Heart left ventricle (tissue), 16 donors: ENCODE results near the gene MMP12. TPM values are rescaled to one million over a fixed set of nuclear protein-coding genes. Genes with fewer than 3 reads are reported as not detected.

Experiments used
- ATAC-seq, 4 donors: fragments of 200-7000 bp; cut with Tn5 transposase; one replicate each; pipeline ENCODE4 v1.9.1; 2020 to 2022; ENCODE audit warnings: moderate library complexity in 4 of 4, mild to moderate bottlenecking in 3 of 4, moderate number of reproducible peaks in 1 of 4
- DNase-seq, 5 donors: peaks; one replicate each; pipeline ENCODE4 v3.0.0-alpha.2; 2020
- H3K27ac ChIP-seq, 12 donors: fragments of 200-600 bp; sonication (generic) in 4 of 12; one replicate each; pipeline versions ENCODE4 v1.5.0 to v1.8.0; 2016 to 2022; ENCODE audit warnings: mild to moderate bottlenecking in 2 of 12
- H3K27me3 ChIP-seq, 9 donors: fragments of 200-600 bp; sonication (generic) in 2 of 9; one replicate each; pipeline versions ENCODE4 v1.5.1 to v1.8.0; 2016 to 2022; ENCODE audit warnings: mild to moderate bottlenecking in 3 of 9
- H3K36me3 ChIP-seq, 9 donors: fragments of 200-600 bp; sonication (generic) in 2 of 9; one replicate each; pipeline versions ENCODE4 v1.5.0 to v1.8.0; 2018 to 2022; ENCODE audit warnings: mild to moderate bottlenecking in 2 of 9
- H3K4me1 ChIP-seq, 12 donors: fragments of 200-600 bp; sonication (generic) in 4 of 12; one replicate each; pipeline versions ENCODE4 v1.5.0 to v1.8.0; 2016 to 2022; ENCODE audit warnings: mild to moderate bottlenecking in 3 of 12
- H3K4me3 ChIP-seq, 12 donors: fragments of 200-600 bp; sonication (generic) in 4 of 12; one replicate each; pipeline versions ENCODE4 v1.5.0 to v1.8.0; 2017 to 2022; ENCODE audit warnings: mild to moderate bottlenecking in 9 of 12, moderate library complexity in 4 of 12
- H3K9me3 ChIP-seq, 12 donors: fragments of 200-600 bp; sonication (generic) in 4 of 12; one replicate each; pipeline versions ENCODE4 v1.5.0 to v1.8.0; 2016 to 2022; ENCODE audit warnings: mild to moderate bottlenecking in 1 of 12
- CTCF ChIP-seq, 12 donors: fragments of 200-600 bp; sonication (generic) in 4 of 12; IDR thresholded peaks; one replicate each; pipeline versions ENCODE4 v1.5.0 to v1.8.0; 2018 to 2022; ENCODE audit warnings: antibody characterized with exemption in 12 of 12, mild to moderate bottlenecking in 5 of 12
- POLR2A ChIP-seq, 2 donors: fragments of 450-650 bp; IDR thresholded peaks; one replicate each; pipeline ENCODE4 v1.6.1; 2017; ENCODE audit warnings: antibody characterized with exemption in 2 of 2, mild to moderate bottlenecking in 2 of 2, moderate library complexity in 2 of 2
- WGBS, 4 donors: extraction: QIAGEN DNeasy Blood & Tissue Kit in 2 of 4; methylation state at CpG; one replicate each; pipeline versions ENCODE4 v1.1.5 to v1.1.7; 2013 to 2018; 5-methylcytosine and 5-hydroxymethylcytosine counted together
- intact Hi-C, 10 donors: fragments of 100-400 bp; cut with DNase I; formaldehyde crosslinking; loops; one replicate each; pipeline versions ENCODE4 v1.11.1 to v1.14.2; 2022
- polyA plus RNA-seq, 2 donors: library from polyadenylated mRNA; stranded (reverse); fragments of 200-250 nt; gene quantifications; one replicate each; pipeline ENCODE4 v1.2.3, GENCODE V29; 2013
- total RNA-seq, 9 donors: library from RNA; depleted of rRNA in 2 of 9; stranded (reverse); fragments of >200 nt in 2 of 9; fragmentation: NEBNext Ultra II Directional in 3 of 9; extraction: Animal tissue kit (Norgen Biotek cat#: 25700) in 3 of 9; gene quantifications; one replicate each; pipeline versions ENCODE4 v1.1.0 to v1.2.4, GENCODE V29; 2016 to 2023
- donor health status: ischemic (EF 13 %, LVEDD 7.1; RV severe dilation, severe dysfunction).
- donor health status: healthy with polysubstance abuse.
- donor health status: DM: no; HTN: yes; CAD: no.
- donor health status: DM: no; HTN: no; CAD: no.
- donor health status: ischemic (EF 25% LVEDD 6.9; RV normal size, moderate dysfunction).
- donor health status: ischemic (EF 25% LVEDD 5.7; RV mildly dilated, moderate dysfunction).
- donor health status: healthy.
- donor health status: DM: yes; HTN: yes; CAD: no.
- donor health status: ischemic (EF 35%, LVEDD 5.7; RV mildly dilated, moderate dysfunction).
- donor health status: nonischemic (EF 11% LVEDD 7.7; RV severe dilation, severe dysfunction).
- donor health status: DM: yes; HTN: yes; CAD: no.
- donor health status: PGD.
- donor health status: ischemic (EF 29% LVEDD 5.4; RV normal size, mild dysfunction).
- donor health status: nonischemic (EF 23%, LVEDD 6.1; RV moderate dilation, normal function).

Gene MMP12
- total and polyA plus RNA-seq, 11 donors: 0.16 to 0.21 TPM; not detected in 9

- intact Hi-C loops: no loop called here
- Histone ChIP-seq H3K36me3 (no peaks in the 10 kb centered on the region), H3K9me3 (no peaks in the 10 kb centered on the region), H3K4me1 (no peaks in the 10 kb centered on the region), H3K27me3 (peaks cover 0 to 23% (median 7%) of the 10 kb centered on the region in 9 donors), H3K27ac (no peak overlapping the region), H3K4me3 (no peak overlapping the region)
- no peak for TF ChIP-seq POLR2A (IDR thresholded peaks at IDR 0.05)
- no peak for TF ChIP-seq CTCF (IDR thresholded peaks at IDR 0.05)
- ATAC-seq (no peak), DNase-seq (no peak)
- WGBS, 4 donors: 89 to 92% (median 91%) methylated on average over 2 of the region's 2 CpGs
Measured at GRCh38 chr11:102833731-102834130, 41.1 kb downstream of the MMP12 start.

DNA sequence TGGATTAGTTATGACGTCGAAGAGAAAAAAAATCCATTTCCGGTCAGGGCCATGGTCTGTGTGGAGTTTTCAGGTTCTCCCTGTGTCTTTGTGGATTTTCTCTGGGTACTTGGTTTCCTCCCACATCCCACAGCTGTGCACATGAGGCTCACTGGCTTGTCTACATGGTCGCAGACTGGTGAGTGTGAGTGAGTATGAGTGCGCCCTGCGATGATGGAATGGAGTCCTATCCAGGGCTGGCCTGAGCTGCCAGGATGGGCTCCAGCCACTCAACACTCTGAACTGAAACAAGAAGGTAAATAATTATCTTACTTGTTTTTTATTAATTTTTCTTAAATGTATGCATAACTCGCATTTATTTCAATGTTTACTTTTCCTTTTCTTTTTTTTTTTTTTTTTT, 42.2 kb downstream of the MMP12 start:
- no peak overlapping the region for H3K4me3 ChIP-seq
- H3K27me3 ChIP-seq: peaks cover 0 to 23% (median 7%) of the 10 kb centered on the region in 9 donors
- H3K27ac ChIP-seq: no peak overlapping the region
- no peaks in the 10 kb centered on the region for H3K9me3 ChIP-seq
- 93 to 96% (median 94%) methylated on average over 7 of the region's 7 CpGs for WGBS, 4 donors
- no peaks in the 10 kb centered on the region for H3K4me1 ChIP-seq
- ATAC-seq (no peak), DNase-seq (no peak)
- intact Hi-C loops: no loop called here
- no peak for TF ChIP-seq CTCF (IDR thresholded peaks at IDR 0.05)
- TF ChIP-seq POLR2A (IDR thresholded peaks at IDR 0.05): no peak
- H3K36me3 ChIP-seq: no peaks in the 10 kb centered on the region

GRCh38 chr11:102831489-102832440, 43.0 kb downstream of the MMP12 start:
- peak in 1 of 5 donors; percentile 22 for DNase-seq
- TF ChIP-seq CTCF (IDR thresholded peaks at IDR 0.05) (peak in 8 of 12 donors; percentile 12 to 34 (median 19)), POLR2A (IDR thresholded peaks at IDR 0.05) (no peak)
- Histone ChIP-seq H3K27ac (peak overlapping the region in 1 of 12 donors; percentile 11), H3K9me3 (no peaks in the 10 kb centered on the region), H3K36me3 (no peaks in the 10 kb centered on the region), H3K27me3 (peaks cover 0 to 23% (median 7%) of the 10 kb centered on the region in 9 donors), H3K4me3 (no peak overlapping the region), H3K4me1 (no peaks in the 10 kb centered on the region)
- WGBS, 4 donors: 41 to 53% (median 46%) methylated on average over 38 of the region's 38 CpGs
- intact Hi-C loops: no loop called here
- ATAC-seq: no peak

GRCh38 chr11:102831128-102831488, 43.7 kb downstream of the MMP12 start:
- Histone ChIP-seq H3K27ac (no peak overlapping the region), H3K4me1 (no peaks in the 10 kb centered on the region), H3K27me3 (peaks cover 0 to 26% (median 7%) of the 10 kb centered on the region in 9 donors), H3K36me3 (no peaks in the 10 kb centered on the region), H3K9me3 (no peaks in the 10 kb centered on the region), H3K4me3 (no peak overlapping the region)
- 55 to 65% (median 58%) methylated on average over 2 of the region's 2 CpGs for WGBS, 4 donors
- no peak for TF ChIP-seq CTCF (IDR thresholded peaks at IDR 0.05)
- intact Hi-C loops: no loop called here
- ATAC-seq (no peak), DNase-seq (no peak)
